GM10266 (cell line): Measurements from ENCODE around the gene EML5.

Experiments used
- DNase-seq: peaks from one replicate; pipeline ENCODE4 v3.0.0; 2012; ENCODE audit errors: extremely low spot score
- CTCF ChIP-seq: IDR thresholded peaks from 2 replicates; pipeline ENCODE4 v1.5.1; 2012; ENCODE audit warnings: mild to moderate bottlenecking, low read depth; ENCODE audit not compliant: control insufficient read depth, insufficient read depth; ENCODE audit errors: missing control alignments

The EML5 gene

GRCh38 chr14:88584451-88584850 is 208.3 kb downstream of the EML5 start:
- TF ChIP-seq CTCF, result no peak
- no peak for DNase-seq

- TF ChIP-seq CTCF, result no peak
- DNase-seq, result no peak
These were observed 216.5 kb downstream of the EML5 start for GRCh38 chr14:88576222-88576621.

GRCh38 chr14:88572117-88572516 is 220.6 kb downstream of the EML5 start:
- TF ChIP-seq CTCF, result no peak
- no peak for DNase-seq

GRCh38 chr14:88568196-88568595 is 224.6 kb downstream of the EML5 start:
- no peak for DNase-seq

GRCh38 chr14:88565427-88565826 is 227.3 kb downstream of the EML5 start:
- TF ChIP-seq CTCF, result no peak

More at GRCh38 chr14:88568196-88568595, 224.6 kb downstream of the EML5 start:
- TF ChIP-seq CTCF, result no peak

GRCh38 chr14:88563845-88564244 is 228.9 kb downstream of the EML5 start:
- DNase-seq, result no peak
- TF ChIP-seq CTCF, result no peak

More at GRCh38 chr14:88565427-88565826, 227.3 kb downstream of the EML5 start:
- no peak for DNase-seq

- DNase-seq, result peak; percentile 97
- TF ChIP-seq CTCF, result peak; percentile 46
These were observed 229.7 kb downstream of the EML5 start, which contains the start of gene ZC3H14 for GRCh38 chr14:88562831-88563686. Gene ZC3H14, plus strand, starts transcription at chr14:88563037. Its CDS starts 97 bp downstream, at chr14:88563134.
